HL-60 (cell line): ENCODE results near the gene OR10H3.

Experiments used
- DNase-seq, 2 experiments: peaks; one replicate each; pipeline ENCODE4 v3.0.0-alpha.2; 2010 to 2020; ENCODE audit warnings: low read depth in 1 of 2, low spot score in 1 of 2
- H3K27ac ChIP-seq: fragments of 250-450 bp; sonication (Bioruptor Pico); replicated peaks from 2 replicates; pipeline ENCODE4 v1.5.1; 2020; ENCODE audit warnings: mild to moderate bottlenecking, moderate library complexity
- H3K27me3 ChIP-seq: fragments of 250-450 bp; sonication (Bioruptor Pico); 2 replicates; pipeline ENCODE4 v1.5.1; 2021; ENCODE audit warnings: mild to moderate bottlenecking, moderate library complexity; ENCODE audit not compliant: insufficient read depth, poor library complexity, severe bottlenecking
- H3K4me3 ChIP-seq: replicated peaks from 2 replicates; pipeline ENCODE4 v1.5.1; 2011; ENCODE audit warnings: mild to moderate bottlenecking, control low read depth, low read length; ENCODE audit not compliant: insufficient read depth
- GABPA ChIP-seq: IDR thresholded peaks from 2 replicates; pipeline ENCODE4 v1.6.1; 2012; ENCODE audit warnings: low read depth
- POLR2AphosphoS5 ChIP-seq: IDR thresholded peaks from 2 replicates; pipeline ENCODE4 v1.6.1; 2012; ENCODE audit warnings: low read depth
- SPI1 ChIP-seq: IDR thresholded peaks from 2 replicates; pipeline ENCODE4 v1.6.1; 2012; ENCODE audit warnings: low read depth, mild to moderate bottlenecking, borderline replicate concordance
- TF ChIP-seq, protein P1 (sequence below): IDR thresholded peaks from 2 replicates; pipeline ENCODE4 v1.6.1; 2012; ENCODE audit warnings: low read depth; ENCODE audit not compliant: insufficient replicate concordance
- TF ChIP-seq, protein P2 (sequence below): IDR thresholded peaks from one replicate; pipeline ENCODE4 v1.5.1; 2011; ENCODE audit warnings: low read length, control low read depth, inconsistent platforms; ENCODE audit not compliant: insufficient read depth

OR10H3 gene

DNA sequence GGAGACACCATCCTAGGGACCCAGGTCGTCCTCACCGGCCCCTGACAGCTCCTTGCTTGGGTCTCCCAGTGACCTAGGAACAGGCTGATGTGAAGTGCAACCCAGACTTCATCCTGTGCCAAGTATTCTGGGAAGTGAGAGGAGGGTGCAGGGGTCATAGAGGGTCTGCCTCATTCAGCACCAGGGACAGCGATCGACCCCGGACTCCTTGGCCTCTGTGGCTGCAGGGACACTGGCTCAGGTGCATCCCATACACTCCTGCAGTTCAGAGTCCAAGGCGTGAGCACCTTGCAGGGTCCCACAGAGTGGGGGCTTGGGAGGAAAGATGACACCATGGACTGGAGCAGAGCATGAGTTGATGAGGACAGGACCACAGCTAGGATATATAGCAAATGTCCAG lies 20.0 kb upstream of the OR10H3 start:
- Histone ChIP-seq H3K27ac (no peak overlapping the region), H3K4me3 (no peak overlapping the region), H3K27me3 (no peaks in the 10 kb centered on the region)
- TF ChIP-seq, protein P1, sequence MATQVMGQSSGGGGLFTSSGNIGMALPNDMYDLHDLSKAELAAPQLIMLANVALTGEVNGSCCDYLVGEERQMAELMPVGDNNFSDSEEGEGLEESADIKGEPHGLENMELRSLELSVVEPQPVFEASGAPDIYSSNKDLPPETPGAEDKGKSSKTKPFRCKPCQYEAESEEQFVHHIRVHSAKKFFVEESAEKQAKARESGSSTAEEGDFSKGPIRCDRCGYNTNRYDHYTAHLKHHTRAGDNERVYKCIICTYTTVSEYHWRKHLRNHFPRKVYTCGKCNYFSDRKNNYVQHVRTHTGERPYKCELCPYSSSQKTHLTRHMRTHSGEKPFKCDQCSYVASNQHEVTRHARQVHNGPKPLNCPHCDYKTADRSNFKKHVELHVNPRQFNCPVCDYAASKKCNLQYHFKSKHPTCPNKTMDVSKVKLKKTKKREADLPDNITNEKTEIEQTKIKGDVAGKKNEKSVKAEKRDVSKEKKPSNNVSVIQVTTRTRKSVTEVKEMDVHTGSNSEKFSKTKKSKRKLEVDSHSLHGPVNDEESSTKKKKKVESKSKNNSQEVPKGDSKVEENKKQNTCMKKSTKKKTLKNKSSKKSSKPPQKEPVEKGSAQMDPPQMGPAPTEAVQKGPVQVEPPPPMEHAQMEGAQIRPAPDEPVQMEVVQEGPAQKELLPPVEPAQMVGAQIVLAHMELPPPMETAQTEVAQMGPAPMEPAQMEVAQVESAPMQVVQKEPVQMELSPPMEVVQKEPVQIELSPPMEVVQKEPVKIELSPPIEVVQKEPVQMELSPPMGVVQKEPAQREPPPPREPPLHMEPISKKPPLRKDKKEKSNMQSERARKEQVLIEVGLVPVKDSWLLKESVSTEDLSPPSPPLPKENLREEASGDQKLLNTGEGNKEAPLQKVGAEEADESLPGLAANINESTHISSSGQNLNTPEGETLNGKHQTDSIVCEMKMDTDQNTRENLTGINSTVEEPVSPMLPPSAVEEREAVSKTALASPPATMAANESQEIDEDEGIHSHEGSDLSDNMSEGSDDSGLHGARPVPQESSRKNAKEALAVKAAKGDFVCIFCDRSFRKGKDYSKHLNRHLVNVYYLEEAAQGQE, result peak; percentile 92
- no peak for TF ChIP-seq POLR2AphosphoS5
- DNase-seq, result no peak

DNA sequence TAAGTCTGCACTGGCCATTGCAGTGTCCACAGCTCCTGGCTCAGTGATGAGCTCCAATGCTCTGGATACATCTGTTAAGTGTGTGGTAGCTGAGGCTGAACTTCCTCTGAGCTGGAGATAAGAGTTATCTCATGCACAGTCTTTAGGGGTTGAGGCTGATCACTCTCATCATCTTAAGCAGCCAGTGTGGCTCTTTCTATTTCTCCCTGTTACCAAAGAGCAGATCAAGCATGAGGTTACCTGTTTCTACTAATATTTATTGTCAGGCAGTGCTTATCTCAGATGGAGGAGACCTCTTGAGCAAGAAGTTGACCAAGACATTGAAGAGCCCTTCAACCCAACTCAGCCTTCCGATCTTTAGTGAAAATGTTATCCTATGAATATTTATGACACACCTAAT lies 16.5 kb upstream of the OR10H3 start:
- Histone ChIP-seq H3K27me3 (peaks cover 4% of the 10 kb centered on the region), H3K27ac (no peak overlapping the region), H3K4me3 (no peak overlapping the region)
- no peak for DNase-seq
- TF ChIP-seq GABPA (no peak), POLR2AphosphoS5 (no peak), SPI1 (no peak)
- TF ChIP-seq, protein P2, sequence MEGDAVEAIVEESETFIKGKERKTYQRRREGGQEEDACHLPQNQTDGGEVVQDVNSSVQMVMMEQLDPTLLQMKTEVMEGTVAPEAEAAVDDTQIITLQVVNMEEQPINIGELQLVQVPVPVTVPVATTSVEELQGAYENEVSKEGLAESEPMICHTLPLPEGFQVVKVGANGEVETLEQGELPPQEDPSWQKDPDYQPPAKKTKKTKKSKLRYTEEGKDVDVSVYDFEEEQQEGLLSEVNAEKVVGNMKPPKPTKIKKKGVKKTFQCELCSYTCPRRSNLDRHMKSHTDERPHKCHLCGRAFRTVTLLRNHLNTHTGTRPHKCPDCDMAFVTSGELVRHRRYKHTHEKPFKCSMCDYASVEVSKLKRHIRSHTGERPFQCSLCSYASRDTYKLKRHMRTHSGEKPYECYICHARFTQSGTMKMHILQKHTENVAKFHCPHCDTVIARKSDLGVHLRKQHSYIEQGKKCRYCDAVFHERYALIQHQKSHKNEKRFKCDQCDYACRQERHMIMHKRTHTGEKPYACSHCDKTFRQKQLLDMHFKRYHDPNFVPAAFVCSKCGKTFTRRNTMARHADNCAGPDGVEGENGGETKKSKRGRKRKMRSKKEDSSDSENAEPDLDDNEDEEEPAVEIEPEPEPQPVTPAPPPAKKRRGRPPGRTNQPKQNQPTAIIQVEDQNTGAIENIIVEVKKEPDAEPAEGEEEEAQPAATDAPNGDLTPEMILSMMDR, result no peak
- TF ChIP-seq, protein P1, result no peak

DNA sequence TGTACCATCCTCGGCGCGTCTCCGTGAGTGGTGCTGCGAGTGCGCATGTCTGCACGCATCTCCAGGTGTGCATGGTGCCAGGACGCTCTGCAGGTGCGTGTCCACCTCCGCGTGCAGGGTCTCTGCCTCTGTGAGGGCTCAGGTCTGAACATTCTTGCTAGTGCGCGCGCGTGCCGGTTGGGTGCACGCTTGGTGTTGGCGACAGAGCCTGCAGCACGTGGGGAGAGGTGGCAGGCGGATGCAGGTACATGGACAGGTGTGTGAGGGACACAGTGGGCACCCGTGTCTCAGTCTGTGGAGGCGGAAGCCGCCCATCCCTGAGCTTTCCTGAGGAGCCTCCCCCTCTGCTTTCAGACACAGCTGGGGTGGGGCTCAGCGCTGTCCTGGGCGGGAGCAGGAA lies 14.8 kb upstream of the OR10H3 start:
- H3K27me3 ChIP-seq, result peaks cover 4% of the 10 kb centered on the region
- no peak overlapping the region for H3K27ac ChIP-seq
- H3K4me3 ChIP-seq, result no peak overlapping the region
- DNase-seq, result no peak
- TF ChIP-seq, protein P2, result no peak
- TF ChIP-seq GABPA (no peak), SPI1 (no peak), POLR2AphosphoS5 (no peak)
- TF ChIP-seq, protein P1, result no peak

DNA sequence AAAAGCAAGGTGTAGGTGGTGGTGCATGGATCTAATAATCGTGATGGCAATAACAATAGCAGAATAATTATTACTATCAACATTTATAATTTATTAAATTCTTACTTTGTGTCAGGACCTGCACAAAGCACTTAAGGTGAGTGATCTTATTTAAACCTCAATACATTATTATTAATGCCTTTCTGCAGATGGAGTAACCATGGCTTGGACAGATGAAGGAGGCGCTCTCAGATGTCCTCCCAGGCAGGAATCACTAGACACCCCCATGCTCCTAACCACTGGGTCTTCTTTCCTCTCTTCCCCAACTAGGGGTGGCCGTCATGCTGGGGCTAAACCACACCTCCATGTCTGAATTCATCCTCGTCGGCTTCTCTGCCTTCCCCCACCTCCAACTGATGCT lies 10.1 kb upstream of the OR10H3 start, which contains the start of gene OR10H2:
TSS of gene OR10H2 (plus strand) at position 301 of the 400 bp plus-strand sequence. CDS start at position 321, 20 bp downstream.
- H3K4me3 ChIP-seq, result no peak within 1 kb of the TSS
- TF ChIP-seq GABPA (no peak), SPI1 (no peak), POLR2AphosphoS5 (no peak)
- TF ChIP-seq, protein P2, result no peak
- TF ChIP-seq, protein P1, result no peak
- DNase-seq, result no peak
- peaks cover 4% of the 10 kb centered on the region for H3K27me3 ChIP-seq
- no peak within 1 kb of the TSS for H3K27ac ChIP-seq
